SK-N-MC (cell line): Measurements from ENCODE around the gene SORBS2.

ENCODE experiments used
- EZH2 ChIP-seq: fragments of 200-600 bp; sonication (generic); IDR thresholded peaks from one replicate; pipeline ENCODE4 v1.6.1; 2017; ENCODE audit warnings: antibody characterized with exemption
- POLR2AphosphoS5 ChIP-seq: IDR thresholded peaks from 2 replicates; pipeline ENCODE4 v1.6.1; 2012; ENCODE audit warnings: mild to moderate bottlenecking, low read depth, low read length, borderline replicate concordance

DNA sequence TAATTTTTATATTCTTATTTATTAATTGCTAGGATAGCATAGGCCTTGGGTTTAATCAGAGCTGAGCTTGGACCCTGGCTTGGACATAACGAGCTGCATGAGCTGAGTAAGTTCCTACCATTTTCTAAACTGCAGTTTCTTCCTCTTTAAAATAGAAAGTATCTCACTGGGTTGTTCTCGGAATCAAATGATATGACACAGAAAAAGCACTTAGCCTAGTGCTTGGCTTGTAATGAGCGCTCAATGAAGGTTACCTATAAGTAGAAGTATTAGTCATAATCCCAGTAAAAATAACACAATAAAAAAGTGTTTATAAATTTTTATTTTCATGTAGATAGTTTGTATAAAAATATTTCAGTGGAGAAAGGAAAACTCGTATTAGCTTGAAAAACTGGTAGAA is 163.4 kb downstream of the SORBS2 start:
- no peak for TF ChIP-seq EZH2
- no peak for TF ChIP-seq POLR2AphosphoS5
